HTERT RPE-1 (cell line): ENCODE measurements around the gene SYNGAP1.

Experiments
- in situ Hi-C: fragments of 300-500 bp; cut with MboI; formaldehyde crosslinking; loops from 4 replicates; pipeline ENCODE4 v1.14.3; 2020; ENCODE audit warnings: low sequenced_read_pairs

SYNGAP1 gene

GRCh38 chr6:33434961-33435360 lies 15.1 kb downstream of the SYNGAP1 start:
- in situ Hi-C loops: no loop called here

GRCh38 chr6:33437666-33438065 lies 17.8 kb downstream of the SYNGAP1 start:
- in situ Hi-C loops: no loop called here

GRCh38 chr6:33438978-33439594 lies 19.2 kb downstream of the SYNGAP1 start:
- in situ Hi-C loops: no loop called here

GRCh38 chr6:33439956-33440648 lies 20.2 kb downstream of the SYNGAP1 start:
- in situ Hi-C loops: no loop called here

- in situ Hi-C loops: no loop called here
These were observed 20.9 kb downstream of the SYNGAP1 start for GRCh38 chr6:33440649-33441309.

- in situ Hi-C loops: no loop called here
These were observed 21.6 kb downstream of the SYNGAP1 start for GRCh38 chr6:33441457-33441856.

GRCh38 chr6:33442283-33442682 lies 22.4 kb downstream of the SYNGAP1 start:
- in situ Hi-C loops: no loop called here

- in situ Hi-C loops: no loop called here
These were observed 23.2 kb downstream of the SYNGAP1 start for GRCh38 chr6:33443025-33443424.

- in situ Hi-C loops: no loop called here
These were observed 24.0 kb downstream of the SYNGAP1 start for GRCh38 chr6:33443619-33444504.

GRCh38 chr6:33445119-33445603 lies 25.3 kb downstream of the SYNGAP1 start:
- in situ Hi-C loops: no loop called here

GRCh38 chr6:33446356-33446755 lies 26.5 kb downstream of the SYNGAP1 start:
- in situ Hi-C loops: no loop called here

- in situ Hi-C loops: no loop called here
These were observed 30.6 kb downstream of the SYNGAP1 start for GRCh38 chr6:33450434-33450833.

GRCh38 chr6:33451606-33452005 lies 31.7 kb downstream of the SYNGAP1 start:
- in situ Hi-C loops: no loop called here

GRCh38 chr6:33452496-33452895 lies 32.6 kb downstream of the SYNGAP1 start:
- in situ Hi-C loops: no loop called here

GRCh38 chr6:33453393-33454008 lies 33.6 kb downstream of the SYNGAP1 start:
- in situ Hi-C loops: no loop called here

GRCh38 chr6:33454009-33454946 lies 34.4 kb downstream of the SYNGAP1 start, which contains the start of gene ZBTB9:
TSS of gene ZBTB9 (plus strand) at chr6:33454576. CDS start at chr6:33455101, 525 bp downstream.
- in situ Hi-C loops: no loop called here

- in situ Hi-C loops: no loop called here
These were observed 35.2 kb downstream of the SYNGAP1 start for GRCh38 chr6:33455051-33455450.

- in situ Hi-C loops: no loop called here
These were observed 36.3 kb downstream of the SYNGAP1 start for GRCh38 chr6:33456156-33456555.

GRCh38 chr6:33458676-33459075 lies 38.8 kb downstream of the SYNGAP1 start:
- in situ Hi-C loops: no loop called here
